ENCODE data around the gene PAM16.
A peak's percentile ranks its signal among the peaks of the same experiment; 100 is the strongest.

The PAM16 gene

GRCh38 chr16:4370570-4371356, 19.6 kb upstream of the PAM16 start:
- DNase-seq, result no peak

DNA sequence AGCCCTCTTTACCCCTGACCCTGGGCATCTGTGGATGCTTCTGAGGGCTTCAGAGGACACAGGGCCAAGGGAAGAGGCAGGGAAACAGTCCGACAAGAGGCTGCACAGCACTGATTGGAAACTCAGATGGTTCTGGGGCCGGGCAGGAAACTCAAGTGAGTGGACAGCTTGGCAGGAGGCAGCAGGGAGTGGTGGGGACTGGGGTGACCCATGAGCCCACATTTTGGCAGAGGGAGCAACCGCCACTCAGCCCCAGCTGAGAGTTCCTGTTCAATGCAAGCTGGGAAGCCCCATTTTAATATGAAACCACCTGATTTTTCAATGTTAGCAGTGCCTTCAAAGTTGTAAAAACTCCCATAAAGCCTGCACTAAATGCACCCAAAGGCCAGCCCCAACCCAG, 19.0 kb upstream of the PAM16 start:
- DNase-seq, result no peak

DNA sequence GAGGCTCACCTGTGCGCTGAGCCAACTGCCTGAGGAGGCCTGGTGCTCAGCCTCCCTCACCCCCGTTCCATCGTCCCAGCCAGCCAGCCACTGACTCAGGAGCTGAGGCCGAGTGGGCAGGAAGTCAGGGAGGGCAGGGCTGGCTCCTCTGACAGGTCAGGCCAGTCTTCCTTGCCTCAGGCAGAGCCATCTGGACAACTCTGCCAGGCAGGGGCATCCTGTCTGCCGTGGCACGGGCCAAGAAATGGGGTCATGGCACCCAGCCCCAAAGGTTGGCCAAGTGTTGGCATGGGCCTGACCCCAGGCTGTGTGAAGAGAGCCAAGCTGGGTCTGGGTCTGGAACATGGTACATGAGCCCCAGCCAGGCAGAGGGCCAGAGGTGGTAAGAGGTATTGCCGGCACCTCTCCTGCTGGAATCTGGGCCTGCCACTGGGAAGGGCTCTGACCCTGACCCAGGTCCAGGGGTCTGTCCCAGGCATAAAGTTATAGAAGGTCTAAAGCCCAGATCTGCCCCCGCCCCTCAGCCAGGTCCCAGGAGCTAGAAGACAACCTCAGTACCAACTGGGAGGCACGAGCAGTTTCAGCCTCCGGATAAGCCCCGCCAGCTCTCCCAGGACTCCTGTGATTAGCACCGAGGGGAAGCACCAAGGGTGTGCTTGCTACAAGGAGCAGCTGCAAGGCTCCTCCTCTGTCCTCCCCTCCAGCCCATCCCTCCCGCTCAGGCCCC, 18.0 kb upstream of the PAM16 start:
- DNase-seq, result no peak

- no peak for DNase-seq
These were observed 16.3 kb upstream of the PAM16 start for GRCh38 chr16:4367393-4367856.

DNA sequence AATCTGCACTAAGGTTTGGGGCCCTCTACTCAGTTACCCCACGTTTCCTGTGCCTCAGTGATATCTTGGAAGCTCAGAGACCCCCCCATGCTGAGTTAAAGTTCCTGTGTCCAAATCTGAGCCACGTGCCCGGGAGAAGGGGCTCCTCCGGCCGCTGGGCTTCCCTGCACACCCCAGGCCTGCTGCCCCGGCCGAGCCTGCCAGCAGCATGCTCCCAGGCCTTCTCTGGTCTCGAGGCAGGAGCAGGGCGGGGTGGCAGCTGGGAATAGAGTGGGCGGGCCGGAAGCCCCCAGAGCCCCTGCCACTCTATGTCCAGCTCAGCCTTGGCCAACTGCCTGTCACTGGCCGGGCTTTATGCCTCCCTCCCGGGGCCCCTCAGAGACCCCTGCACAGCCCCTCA, 14.9 kb upstream of the PAM16 start:
- no peak for DNase-seq

DNA sequence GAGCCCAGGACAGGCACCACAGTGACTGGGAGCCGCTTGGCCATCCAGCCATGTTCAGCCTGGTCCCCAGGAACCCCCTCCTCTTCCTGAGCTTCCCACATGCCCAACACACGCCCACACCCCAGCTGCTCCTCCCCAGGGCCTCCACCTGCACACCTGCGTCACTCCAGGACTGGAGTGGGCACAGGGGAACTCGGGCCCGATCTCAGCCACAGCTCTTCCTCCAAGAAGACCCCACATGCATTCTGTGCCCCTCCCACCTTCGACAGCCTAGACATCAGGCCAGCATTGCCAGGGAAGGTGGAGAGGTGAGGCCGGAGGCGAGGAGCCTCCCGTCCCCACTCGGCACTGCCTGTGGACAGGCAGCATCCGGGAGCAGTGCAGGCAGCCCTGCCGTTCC, 14.5 kb upstream of the PAM16 start:
- no peak for DNase-seq

GRCh38 chr16:4365014-4365406, 13.9 kb upstream of the PAM16 start:
- no peak for DNase-seq

- DNase-seq, result no peak
These were observed 13.3 kb upstream of the PAM16 start for GRCh38 chr16:4364196-4365013.

- DNase-seq, result no peak
These were observed 11.5 kb upstream of the PAM16 start for GRCh38 chr16:4362476-4363135.

- DNase-seq, result no peak
These were observed 10.8 kb upstream of the PAM16 start for GRCh38 chr16:4361944-4362311.

- no peak for DNase-seq
These were observed 10.2 kb upstream of the PAM16 start for GRCh38 chr16:4361033-4361943.

DNA sequence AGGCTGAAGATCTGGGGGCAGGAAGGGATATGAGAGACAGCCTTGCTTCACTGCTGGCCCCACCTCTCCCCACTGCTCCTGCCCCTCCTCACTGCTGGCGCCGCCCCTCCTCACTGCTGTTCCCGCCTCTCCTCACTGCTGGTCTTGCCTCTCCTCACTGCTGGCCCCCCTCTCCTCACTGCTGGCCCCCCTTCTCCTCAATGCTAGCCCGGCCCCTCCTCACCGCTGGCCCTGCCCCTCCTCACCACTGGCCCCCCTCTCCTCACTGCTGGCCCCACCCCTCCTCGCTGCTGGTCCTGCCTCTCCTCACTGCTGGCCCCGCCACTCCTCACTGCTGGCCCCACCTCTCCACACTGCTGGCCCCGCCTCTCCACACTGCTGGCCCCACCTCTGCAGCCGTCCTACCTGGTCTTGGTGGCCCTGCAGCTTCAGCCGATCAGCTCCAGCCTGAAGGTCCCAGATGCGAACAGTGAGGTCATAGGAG, 9.5 kb upstream of the PAM16 start:
- no peak for DNase-seq

DNA sequence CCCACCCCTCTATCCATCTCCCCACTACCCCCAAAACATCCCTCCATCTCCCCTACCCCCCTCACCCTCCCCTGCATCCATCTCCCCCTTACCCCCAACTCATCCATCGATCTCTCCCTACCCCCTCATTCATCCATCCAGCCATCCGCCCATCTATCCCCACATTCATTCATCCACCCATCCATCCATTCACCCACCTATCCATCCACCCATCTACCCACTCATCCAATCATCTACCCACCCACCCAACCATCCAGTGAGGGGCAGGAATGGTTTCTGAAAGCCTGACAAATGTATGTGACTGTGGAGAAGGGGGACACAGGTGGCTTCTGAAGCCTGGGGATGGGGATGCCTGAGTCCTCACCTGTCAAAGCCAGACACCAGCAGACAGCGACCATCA, 8.8 kb upstream of the PAM16 start:
- DNase-seq, result no peak

- DNase-seq, result peak; percentile 71
These were observed 7.9 kb upstream of the PAM16 start for GRCh38 chr16:4358831-4359561.

DNA sequence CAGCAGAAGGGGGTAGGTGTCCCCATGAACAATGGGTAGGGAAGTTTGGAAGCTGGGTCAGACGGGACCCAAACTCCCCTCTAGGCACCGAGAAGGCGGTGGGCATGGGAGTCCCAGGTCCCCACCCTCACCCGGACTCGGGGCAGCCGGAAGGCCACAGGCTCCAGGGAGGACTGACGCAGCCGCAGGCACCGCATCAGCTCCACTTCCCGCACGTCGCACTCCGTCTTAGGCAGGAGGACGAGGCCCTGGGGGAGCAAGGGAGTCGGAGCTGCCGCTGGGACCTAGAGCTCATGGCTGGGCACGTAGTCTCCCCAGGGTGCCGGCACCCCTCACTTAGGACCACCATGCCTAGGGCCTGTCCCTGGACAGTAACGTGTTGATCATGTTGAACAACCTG, 7.1 kb upstream of the PAM16 start:
- no peak for DNase-seq

GRCh38 chr16:4356820-4357219, 5.7 kb upstream of the PAM16 start:
- no peak for DNase-seq

DNA sequence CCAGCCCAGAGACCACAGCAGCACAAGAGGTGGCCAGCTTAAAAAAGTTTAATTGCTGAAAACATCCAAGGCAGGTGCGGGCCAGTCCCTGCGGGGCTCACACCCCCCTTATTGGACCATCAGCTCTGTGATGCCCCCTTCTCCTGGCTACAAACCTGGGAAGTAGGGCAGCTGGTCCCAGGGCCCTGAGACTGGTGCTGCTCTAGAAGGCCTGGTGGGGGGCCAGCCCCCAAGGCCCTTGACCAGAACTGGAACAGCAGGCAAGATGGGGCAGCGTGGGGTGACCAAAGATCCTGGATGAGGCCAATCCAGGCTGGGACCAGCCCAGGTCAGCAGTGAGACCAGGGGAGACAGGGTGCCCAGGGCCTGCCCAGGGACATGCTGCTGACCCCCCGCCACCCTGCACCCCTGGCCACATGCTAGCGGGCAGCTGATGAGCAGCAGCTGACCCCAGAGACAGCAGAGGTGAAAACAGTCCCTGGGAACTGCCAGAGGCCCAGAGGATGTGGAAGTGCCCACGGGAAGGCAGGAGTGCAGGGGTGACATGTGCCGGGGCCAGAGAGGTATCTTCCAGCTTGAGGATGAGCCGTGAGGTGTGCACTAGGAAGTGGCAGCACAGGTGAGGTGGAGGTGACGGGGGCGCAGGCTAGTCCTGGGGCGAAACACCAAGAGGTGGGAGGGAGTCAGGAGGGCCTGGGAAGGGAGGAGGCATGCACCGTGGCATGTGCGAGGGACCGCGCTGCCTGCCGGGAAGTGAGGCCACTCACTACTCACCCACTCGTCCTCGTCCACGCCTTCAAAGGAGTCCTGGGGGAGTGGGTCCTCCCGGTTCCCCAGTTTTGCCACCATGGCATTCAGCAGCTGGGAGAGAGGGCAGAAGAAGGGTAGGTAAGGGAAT, 3.6 kb upstream of the PAM16 start:
- DNase-seq, result no peak

DNA sequence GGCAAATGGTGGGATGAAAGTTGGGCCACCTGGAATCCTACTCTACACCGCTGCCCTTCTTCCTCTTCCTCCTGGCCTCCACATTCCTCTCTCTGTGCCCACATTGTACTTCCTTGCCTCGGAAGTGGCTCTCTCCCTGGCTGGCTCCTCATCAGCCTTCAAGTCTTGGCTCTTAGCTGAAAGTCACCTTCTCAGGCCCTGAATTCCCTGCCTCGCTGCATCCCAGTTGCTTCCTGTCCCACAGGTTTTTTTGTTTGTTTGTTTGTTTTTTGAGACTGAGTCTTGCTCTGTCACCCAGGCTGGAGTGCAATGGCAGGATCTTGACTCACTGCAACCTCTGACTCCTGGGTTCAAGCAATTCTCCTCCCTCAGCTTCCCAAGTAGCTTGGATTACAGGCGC, 2.6 kb upstream of the PAM16 start:
- no peak for DNase-seq

DNA sequence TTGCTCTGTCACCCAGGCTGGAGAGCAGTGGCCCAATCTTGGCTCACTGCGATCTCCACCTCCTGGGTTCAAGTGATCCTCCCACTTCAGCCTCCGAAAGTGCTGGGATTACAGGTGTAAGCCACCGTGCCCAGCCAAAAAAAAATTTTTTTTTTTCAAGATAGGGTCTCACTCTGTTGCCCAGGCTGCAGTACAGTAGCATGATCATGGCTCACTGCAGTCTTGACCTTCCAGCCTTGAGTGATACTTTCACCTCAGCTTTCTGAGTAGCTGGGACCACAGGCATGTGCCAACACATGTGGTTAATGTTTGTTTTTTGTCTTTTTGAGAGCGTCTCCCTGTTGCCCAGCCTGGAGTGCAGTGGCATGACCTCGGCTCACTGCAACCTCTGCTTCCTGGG, 1.7 kb upstream of the PAM16 start:
- DNase-seq, result no peak

GRCh38 chr16:4351880-4352279, 759 bp upstream of the PAM16 start:
- DNase-seq, result no peak
